Nephron progenitor cell (in vitro differentiated cells): ENCODE results near the gene SMCHD1.

ENCODE experiments used
- DNase-seq: peaks from one replicate; pipeline ENCODE4 v3.0.0; 2021
- H3K27ac Mint-ChIP-seq: 2 replicates; pipeline ENCODE4 v1.8.0; 2021; ENCODE audit warnings: mild to moderate bottlenecking, moderate library complexity, mixed read lengths
- H3K27me3 Mint-ChIP-seq: 2 replicates; pipeline ENCODE4 v1.8.0; 2021; ENCODE audit warnings: mild to moderate bottlenecking, low read depth, mixed read lengths; ENCODE audit not compliant: poor library complexity
- H3K36me3 Mint-ChIP-seq: 2 replicates; pipeline ENCODE4 v1.8.0; 2021; ENCODE audit warnings: low read depth, mixed read lengths
- H3K4me1 Mint-ChIP-seq: 2 replicates; pipeline ENCODE4 v1.8.0; 2021; ENCODE audit warnings: mixed read lengths
- H3K4me3 Mint-ChIP-seq: 2 replicates; pipeline ENCODE4 v1.8.0; 2021; ENCODE audit warnings: mild to moderate bottlenecking, moderate library complexity, mixed read lengths
- H3K9me3 Mint-ChIP-seq: 2 replicates; pipeline ENCODE4 v1.8.0; 2021; ENCODE audit warnings: mild to moderate bottlenecking, moderate library complexity, mixed read lengths
- CTCF ChIP-seq: fragments of 200-600 bp; sonication (generic); IDR thresholded peaks from 2 replicates; pipeline ENCODE4 v1.5.0; 2021; ENCODE audit warnings: antibody characterized with exemption

Gene SMCHD1

GRCh38 chr18:2641638-2642037 is 13.9 kb upstream of the SMCHD1 start:
- no peak overlapping the region for H3K4me3 Mint-ChIP-seq
- H3K9me3 Mint-ChIP-seq: no peaks in the 10 kb centered on the region
- peaks cover 15% of the 10 kb centered on the region for H3K27me3 Mint-ChIP-seq
- DNase-seq: no peak
- H3K4me1 Mint-ChIP-seq: no peaks in the 10 kb centered on the region
- H3K36me3 Mint-ChIP-seq: no peaks in the 10 kb centered on the region
- TF ChIP-seq CTCF: no peak
- H3K27ac Mint-ChIP-seq: no peak overlapping the region

- Mint-ChIP-seq H3K27ac (no peak overlapping the region), H3K27me3 (peaks cover 15% of the 10 kb centered on the region), H3K9me3 (no peaks in the 10 kb centered on the region), H3K4me1 (no peaks in the 10 kb centered on the region), H3K4me3 (no peak overlapping the region), H3K36me3 (no peaks in the 10 kb centered on the region)
- TF ChIP-seq CTCF: no peak
- no peak for DNase-seq
These were observed 12.8 kb upstream of the SMCHD1 start for GRCh38 chr18:2642771-2643170.

- no peak for DNase-seq
- no peaks in the 10 kb centered on the region for H3K9me3 Mint-ChIP-seq
- H3K27ac Mint-ChIP-seq: no peak overlapping the region
- no peaks in the 10 kb centered on the region for H3K4me1 Mint-ChIP-seq
- H3K36me3 Mint-ChIP-seq: no peaks in the 10 kb centered on the region
- no peak overlapping the region for H3K4me3 Mint-ChIP-seq
- H3K27me3 Mint-ChIP-seq: peaks cover 7% of the 10 kb centered on the region
- no peak for TF ChIP-seq CTCF
These were observed 11.0 kb upstream of the SMCHD1 start for GRCh38 chr18:2644535-2644934.

GRCh38 chr18:2651981-2652380 is 3.5 kb upstream of the SMCHD1 start:
- Mint-ChIP-seq H3K4me3 (no peak overlapping the region), H3K4me1 (peaks cover 13% of the 10 kb centered on the region), H3K36me3 (no peaks in the 10 kb centered on the region), H3K27ac (no peak overlapping the region), H3K9me3 (no peaks in the 10 kb centered on the region), H3K27me3 (peaks cover 22% of the 10 kb centered on the region)
- no peak for DNase-seq
- no peak for TF ChIP-seq CTCF

GRCh38 chr18:2653467-2653866 is 2.1 kb upstream of the SMCHD1 start:
- peaks cover 28% of the 10 kb centered on the region for H3K4me1 Mint-ChIP-seq
- H3K27me3 Mint-ChIP-seq: peaks cover 22% of the 10 kb centered on the region
- no peaks in the 10 kb centered on the region for H3K36me3 Mint-ChIP-seq
- DNase-seq: no peak
- H3K4me3 Mint-ChIP-seq: peak overlapping the region; percentile 44
- no peak for TF ChIP-seq CTCF
- no peaks in the 10 kb centered on the region for H3K9me3 Mint-ChIP-seq
- no peak overlapping the region for H3K27ac Mint-ChIP-seq

GRCh38 chr18:2654169-2654927 is 1.2 kb upstream of the SMCHD1 start:
- Mint-ChIP-seq H3K27me3 (peaks cover 22% of the 10 kb centered on the region), H3K9me3 (peaks cover 3% of the 10 kb centered on the region), H3K36me3 (peaks cover 4% of the 10 kb centered on the region), H3K4me3 (peak overlapping the region; percentile 89), H3K4me1 (peaks cover 28% of the 10 kb centered on the region), H3K27ac (no peak overlapping the region)
- no peak for TF ChIP-seq CTCF
- DNase-seq: no peak
